Neutrophil (primary cell): ENCODE measurements around the gene BARHL1.

ENCODE experiments used
- H3K27ac ChIP-seq: fragments of 200-600 bp; sonication (generic); 2 replicates; pipeline ENCODE4 v1.5.1; 2016; ENCODE audit warnings: mild to moderate bottlenecking, moderate library complexity
- H3K27me3 ChIP-seq: fragments of 200-600 bp; sonication (generic); 2 replicates; pipeline ENCODE4 v1.6.0; 2016; ENCODE audit warnings: mild to moderate bottlenecking
- H3K36me3 ChIP-seq: fragments of 200-600 bp; sonication (generic); 2 replicates; pipeline ENCODE4 v1.5.1; 2017
- H3K4me1 ChIP-seq, 2 experiments: fragments of 200-600 bp in 1 of 2; sonication (generic) in 1 of 2; 1 replicate in 1 of 2; 2 replicates in 1 of 2; pipeline versions ENCODE4 v1.5.1 to v1.6.1; 2013 to 2016; ENCODE audit warnings: low read depth in 1 of 2, low read length in 1 of 2, mild to moderate bottlenecking in 1 of 2, moderate library complexity in 1 of 2; ENCODE audit not compliant: control insufficient read depth in 1 of 2, insufficient read depth in 1 of 2
- H3K4me3 ChIP-seq, 2 experiments: fragments of 200-600 bp in 1 of 2; sonication (generic) in 1 of 2; 1 replicate in 1 of 2; 2 replicates in 1 of 2; pipeline ENCODE4 v1.5.1; 2013 to 2016; ENCODE audit warnings: low read depth in 1 of 2, low read length in 1 of 2, mild to moderate bottlenecking in 1 of 2, moderate library complexity in 1 of 2
- H3K9me3 ChIP-seq: fragments of 200-600 bp; sonication (generic); 2 replicates; pipeline ENCODE4 v1.5.1; 2016
- TF ChIP-seq, protein P1 (sequence below): fragments of 200-600 bp; sonication (generic); IDR thresholded peaks from 2 replicates; pipeline ENCODE4 v1.5.1; 2016; ENCODE audit warnings: antibody characterized with exemption

BARHL1 gene

DNA sequence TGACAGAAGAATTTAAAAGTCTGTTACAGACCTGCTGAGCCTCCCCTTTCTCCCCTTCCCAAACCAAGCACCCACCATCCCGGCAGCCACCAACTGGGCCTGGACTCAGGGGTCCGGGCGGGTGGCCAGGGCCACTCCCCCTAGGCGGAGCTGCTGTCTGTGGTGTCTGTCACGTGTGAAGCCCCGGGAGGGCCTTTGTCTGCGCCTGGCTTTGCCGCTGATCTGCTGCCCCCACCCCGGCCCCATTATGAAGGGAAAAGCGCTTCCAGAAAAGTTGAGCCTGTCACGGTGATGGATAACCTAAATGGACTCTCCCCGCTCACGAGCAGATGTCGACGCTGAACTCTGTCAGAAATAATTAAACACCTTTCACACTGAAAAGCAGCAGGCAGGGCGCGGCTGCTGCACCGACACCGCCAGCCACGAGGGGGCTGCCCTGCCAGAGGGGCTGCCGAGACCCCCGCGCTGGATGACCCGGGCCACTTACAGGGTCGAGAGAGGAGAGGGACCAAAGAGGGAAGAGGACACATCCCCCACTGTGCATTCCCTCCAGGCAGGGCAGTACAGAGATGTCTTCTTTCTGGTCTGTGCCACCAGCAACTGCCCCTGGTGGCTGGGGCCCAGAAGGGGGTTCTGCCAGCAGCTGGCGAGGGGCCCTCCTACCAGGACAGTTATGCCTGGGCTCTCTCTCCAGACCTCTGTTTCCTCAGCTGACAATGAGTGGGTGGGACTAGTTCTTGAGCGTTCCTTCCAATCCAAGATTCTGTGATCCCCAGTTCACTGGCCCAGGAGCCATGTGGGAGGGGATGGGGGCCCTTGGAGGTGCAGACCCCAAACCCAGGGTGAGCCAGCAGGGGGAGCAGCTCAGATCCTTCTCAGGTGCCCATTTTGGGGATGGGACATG is 36.0 kb upstream of the BARHL1 start:
- Histone ChIP-seq H3K4me1 (no peaks in the 10 kb centered on the region), H3K9me3 (no peaks in the 10 kb centered on the region), H3K4me3 (no peak overlapping the region), H3K27me3 (peaks cover 49% of the 10 kb centered on the region), H3K36me3 (no peaks in the 10 kb centered on the region), H3K27ac (no peak overlapping the region)
- TF ChIP-seq, protein P1, sequence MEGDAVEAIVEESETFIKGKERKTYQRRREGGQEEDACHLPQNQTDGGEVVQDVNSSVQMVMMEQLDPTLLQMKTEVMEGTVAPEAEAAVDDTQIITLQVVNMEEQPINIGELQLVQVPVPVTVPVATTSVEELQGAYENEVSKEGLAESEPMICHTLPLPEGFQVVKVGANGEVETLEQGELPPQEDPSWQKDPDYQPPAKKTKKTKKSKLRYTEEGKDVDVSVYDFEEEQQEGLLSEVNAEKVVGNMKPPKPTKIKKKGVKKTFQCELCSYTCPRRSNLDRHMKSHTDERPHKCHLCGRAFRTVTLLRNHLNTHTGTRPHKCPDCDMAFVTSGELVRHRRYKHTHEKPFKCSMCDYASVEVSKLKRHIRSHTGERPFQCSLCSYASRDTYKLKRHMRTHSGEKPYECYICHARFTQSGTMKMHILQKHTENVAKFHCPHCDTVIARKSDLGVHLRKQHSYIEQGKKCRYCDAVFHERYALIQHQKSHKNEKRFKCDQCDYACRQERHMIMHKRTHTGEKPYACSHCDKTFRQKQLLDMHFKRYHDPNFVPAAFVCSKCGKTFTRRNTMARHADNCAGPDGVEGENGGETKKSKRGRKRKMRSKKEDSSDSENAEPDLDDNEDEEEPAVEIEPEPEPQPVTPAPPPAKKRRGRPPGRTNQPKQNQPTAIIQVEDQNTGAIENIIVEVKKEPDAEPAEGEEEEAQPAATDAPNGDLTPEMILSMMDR = no peak

DNA sequence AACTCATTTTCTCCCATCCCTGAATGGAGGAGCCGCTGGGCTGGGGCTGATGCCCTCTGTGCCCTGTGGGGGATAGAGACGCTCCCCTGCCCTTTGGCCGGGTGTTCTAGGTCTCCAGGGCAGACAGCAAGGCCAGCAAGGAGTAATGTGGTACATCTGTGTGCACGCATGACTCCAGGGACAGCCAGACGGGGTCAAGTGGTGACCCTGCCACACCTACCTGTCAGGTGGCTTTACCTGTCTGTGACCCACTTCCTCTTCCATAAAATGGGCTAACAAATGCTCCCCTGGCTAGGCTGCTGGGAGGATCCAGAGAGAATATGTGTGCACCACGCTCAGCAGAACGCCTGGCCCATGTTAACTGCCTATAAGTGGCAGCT is 35.4 kb upstream of the BARHL1 start:
- TF ChIP-seq, protein P1 = no peak
- Histone ChIP-seq H3K4me3 (no peak overlapping the region), H3K27ac (no peak overlapping the region), H3K27me3 (peaks cover 49% of the 10 kb centered on the region), H3K36me3 (no peaks in the 10 kb centered on the region), H3K4me1 (no peaks in the 10 kb centered on the region), H3K9me3 (no peaks in the 10 kb centered on the region)

DNA sequence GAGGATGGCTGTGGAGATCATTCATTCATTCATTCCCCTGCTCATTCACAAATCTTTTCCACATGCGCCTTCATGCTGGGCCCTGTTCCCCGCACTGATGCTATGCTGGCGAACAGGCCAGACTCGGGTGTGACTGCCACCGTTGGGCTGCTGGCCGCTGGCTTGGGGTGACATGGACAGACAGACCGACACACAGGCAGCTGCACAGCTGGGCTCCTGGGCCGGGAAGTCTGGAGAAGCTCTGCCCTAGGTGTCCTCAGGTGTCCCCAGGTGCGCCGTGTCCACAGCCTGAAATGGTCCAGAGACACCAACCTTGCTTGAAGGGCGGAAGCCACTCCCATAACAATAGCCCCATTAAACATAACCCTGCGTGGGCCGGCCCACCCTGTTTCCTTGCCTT is 35.0 kb upstream of the BARHL1 start:
- peaks cover 49% of the 10 kb centered on the region for H3K27me3 ChIP-seq
- TF ChIP-seq, protein P1 = no peak
- no peaks in the 10 kb centered on the region for H3K4me1 ChIP-seq
- no peaks in the 10 kb centered on the region for H3K9me3 ChIP-seq
- no peak overlapping the region for H3K27ac ChIP-seq
- no peaks in the 10 kb centered on the region for H3K36me3 ChIP-seq
- no peak overlapping the region for H3K4me3 ChIP-seq

DNA sequence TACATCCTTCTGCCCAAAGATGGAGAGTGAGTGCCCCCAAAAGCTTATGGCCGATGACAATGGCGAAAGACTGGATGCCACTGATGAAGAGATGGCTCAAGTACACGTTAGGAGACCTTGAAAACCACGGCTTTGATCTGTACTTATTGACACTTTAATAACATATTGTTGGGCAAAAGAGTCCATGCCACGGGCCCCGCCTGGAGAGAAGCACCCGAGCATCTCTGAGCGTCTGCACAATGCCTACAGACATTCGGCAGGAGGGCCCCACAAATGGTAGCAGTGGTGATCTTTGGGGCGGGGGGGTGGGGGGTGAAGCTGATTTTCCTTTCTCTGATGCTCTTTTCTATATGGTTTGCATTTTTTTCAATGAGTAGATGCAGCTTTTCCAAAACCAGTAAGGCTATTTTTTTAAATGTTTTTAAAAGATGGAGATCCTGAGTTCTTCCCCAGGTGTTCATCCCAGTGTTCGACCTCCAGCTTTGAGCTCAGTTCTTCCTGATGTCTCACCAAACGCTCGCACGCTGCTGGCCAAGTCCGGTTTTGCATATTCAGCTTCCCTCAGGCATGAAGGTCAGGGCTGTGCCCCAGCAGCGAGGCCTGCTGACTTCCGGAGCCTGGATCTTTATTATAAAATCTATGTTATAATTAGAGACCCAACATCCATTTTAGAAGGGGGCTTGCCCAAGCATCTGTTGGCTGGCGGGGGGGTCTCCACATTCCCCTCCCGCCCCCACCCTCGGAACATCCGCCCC is 34.3 kb upstream of the BARHL1 start:
- H3K4me3 ChIP-seq = no peak overlapping the region
- no peaks in the 10 kb centered on the region for H3K4me1 ChIP-seq
- no peaks in the 10 kb centered on the region for H3K9me3 ChIP-seq
- H3K27me3 ChIP-seq = peaks cover 49% of the 10 kb centered on the region
- TF ChIP-seq, protein P1 = no peak
- H3K27ac ChIP-seq = no peak overlapping the region
- no peaks in the 10 kb centered on the region for H3K36me3 ChIP-seq

DNA sequence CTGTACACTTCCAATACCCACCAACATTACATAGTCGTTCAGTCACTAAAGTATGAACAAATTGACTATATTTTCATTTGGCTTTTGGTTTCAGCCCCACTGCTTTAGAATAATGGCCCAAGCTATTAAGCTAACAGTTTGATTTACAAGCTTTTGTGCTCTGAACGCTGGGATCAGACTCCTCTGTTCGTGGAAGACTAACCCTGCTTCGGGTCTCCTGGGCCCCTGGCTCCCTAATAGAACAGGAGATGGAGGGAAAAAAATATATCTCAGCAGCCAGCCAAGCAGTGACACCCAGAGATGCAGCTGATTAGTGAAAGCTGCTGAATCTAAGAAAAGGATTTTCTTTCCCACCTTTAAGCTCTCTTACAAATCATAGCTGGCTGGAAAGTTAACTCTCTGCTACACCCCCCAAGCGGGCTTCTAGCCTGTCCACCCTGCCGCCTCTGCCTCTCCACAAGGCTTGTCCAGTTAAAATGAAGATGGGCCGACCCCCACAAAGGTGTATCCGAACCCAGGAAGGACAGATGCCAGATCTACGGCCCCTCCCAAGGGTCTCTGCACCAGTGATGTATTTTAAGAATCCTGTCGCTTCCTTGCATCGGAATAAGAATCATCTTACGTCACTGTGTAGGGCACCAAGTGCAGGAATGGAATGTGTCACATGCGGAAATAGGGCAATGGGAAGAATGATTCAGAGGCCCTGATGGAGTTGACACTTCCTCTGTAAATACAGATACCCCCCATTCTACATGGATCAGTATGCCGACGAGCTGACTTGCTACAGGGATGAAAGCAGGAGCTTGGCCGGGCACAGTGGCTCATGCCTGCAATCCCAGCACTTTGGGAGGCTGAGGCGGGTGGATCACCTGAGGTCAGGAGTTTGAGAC is 33.4 kb upstream of the BARHL1 start:
- Histone ChIP-seq H3K27me3 (peaks cover 46% of the 10 kb centered on the region), H3K4me3 (no peak overlapping the region), H3K27ac (no peak overlapping the region), H3K36me3 (no peaks in the 10 kb centered on the region), H3K9me3 (no peaks in the 10 kb centered on the region), H3K4me1 (no peaks in the 10 kb centered on the region)
- TF ChIP-seq, protein P1 = no peak
